ENCODE results near the gene SLC16A8. TPM values are rescaled to one million over a fixed set of nuclear protein-coding genes. Genes with fewer than 3 reads are reported as not detected.

The SLC16A8 gene
- total RNA-seq, 1 experiment from 2014 or later = not detected

GRCh38 chr22:38062791-38063190 lies 21.2 kb downstream of the SLC16A8 start:
- peaks cover 6% of the 10 kb centered on the region for H3K79me2 ChIP-seq (ENCODE audit: insufficient read depth, low read length)
- no peaks in the 10 kb centered on the region for H3K9me2 ChIP-seq (ENCODE audit: insufficient read depth)
- H3K4me2 ChIP-seq (ENCODE audit: low read length) = no peak overlapping the region
- no peaks in the 10 kb centered on the region for H3K27me3 ChIP-seq (ENCODE audit: insufficient read depth, low read length)
- no peak overlapping the region for H2AFZ ChIP-seq (ENCODE audit: low read depth, low read length, poor library complexity, severe bottlenecking)
- peaks cover 26 to 27% of the 10 kb centered on the region in 2 experiments; a peak in 3 of 4 replicates for H3K36me3 ChIP-seq (ENCODE audit: control insufficient read depth in 1 of 2, insufficient read depth in 2 of 2, low read length in 2 of 2)
- H3K9me3 ChIP-seq (ENCODE audit: control insufficient read depth in 1 of 2, insufficient read depth in 1 of 2, low read depth in 1 of 2, low read length in 2 of 2) = no peaks in the 10 kb centered on the region
- no peaks in the 10 kb centered on the region for H4K20me1 ChIP-seq (ENCODE audit: insufficient read depth)
- ChIA-PET RAD21 (ENCODE audit: low non-redundant PET in 1 of 2, low total read pairs in 2 of 2, uncharacterized antibody in 2 of 2, unreplicated experiment in 2 of 2) (no interaction called here), CTCF (no interaction called here), POLR2A (no interaction called here)
- peaks cover 5 to 6% of the 10 kb centered on the region in 2 experiments; a peak in 3 of 4 replicates for H3K4me1 ChIP-seq (ENCODE audit: control insufficient read depth in 1 of 2, insufficient read depth in 2 of 2, low read length in 2 of 2)
- H3K4me3 ChIP-seq (replicated peaks in 1 of 2; ENCODE audit: low read depth in 1 of 2, low read length in 2 of 2) = no peak overlapping the region
- intact Hi-C loops (cut with micrococcal nuclease) = no loop called here
- ATAC-seq = no peak
- no peak overlapping the region for H3K9ac ChIP-seq (ENCODE audit: low read length)
- no peak for DNase-seq (ENCODE audit: low read depth, low spot score)
- no peak overlapping the region for H3K27ac ChIP-seq (ENCODE audit: low read depth, low read length)
- no TSS peak for BruUV-seq (replicated peaks)
- TF ChIP-seq MAX (IDR thresholded peaks at IDR 0.05) = no peak
- no peak for TF ChIP-seq POLR2A (IDR thresholded peaks at IDR 0.05; ENCODE audit: borderline replicate concordance, extremely low read depth, insufficient read depth, insufficient read length)
- no peak for TF ChIP-seq EZH2 (IDR thresholded peaks at IDR 0.05)

GRCh38 chr22:38056969-38057891 lies 26.8 kb downstream of the SLC16A8 start, which contains the start of gene PICK1:
Gene PICK1, plus strand, starts transcription at chr22:38057404. Its CDS starts 406 bp downstream, at chr22:38057810.
- Histone ChIP-seq H3K27me3 (ENCODE audit: insufficient read depth, low read length) (no peaks in the 10 kb centered on the region), H3K4me3 (replicated peaks in 1 of 2; ENCODE audit: low read depth in 1 of 2, low read length in 2 of 2) (peak within 1 kb of the TSS; percentile 70 to 88), H4K20me1 (ENCODE audit: insufficient read depth) (no peaks in the 10 kb centered on the region), H3K9me2 (ENCODE audit: insufficient read depth) (no peaks in the 10 kb centered on the region), H3K36me3 (ENCODE audit: control insufficient read depth in 1 of 2, insufficient read depth in 2 of 2, low read length in 2 of 2) (peaks cover 12 to 13% of the 10 kb centered on the region in 2 experiments; a peak in 1 of 4 replicates), H3K9ac (ENCODE audit: low read length) (peak within 1 kb of the TSS; percentile 89), H2AFZ (ENCODE audit: low read depth, low read length, poor library complexity, severe bottlenecking) (peak within 1 kb of the TSS; percentile 60), H3K27ac (ENCODE audit: low read depth, low read length) (peak within 1 kb of the TSS; percentile 87), H3K4me2 (ENCODE audit: low read length) (peak within 1 kb of the TSS; percentile 95), H3K9me3 (ENCODE audit: control insufficient read depth in 1 of 2, insufficient read depth in 1 of 2, low read depth in 1 of 2, low read length in 2 of 2) (no peaks in the 10 kb centered on the region), H3K4me1 (ENCODE audit: control insufficient read depth in 1 of 2, insufficient read depth in 2 of 2, low read length in 2 of 2) (peaks cover 5 to 12% of the 10 kb centered on the region in 2 experiments; a peak in 3 of 4 replicates), H3K79me2 (ENCODE audit: insufficient read depth, low read length) (peaks cover 10% of the 10 kb centered on the region)
- DNase-seq (ENCODE audit: low read depth, low spot score) (peak; percentile 91), ATAC-seq (peak; percentile 85)
- POLR2A ChIA-PET = interaction anchor here (1.3 kb wide), 1 partner anchor 9 kb away, joined by 3 read pairs; no protein-coding TSS in a partner anchor
- RAD21 ChIA-PET (ENCODE audit: low non-redundant PET in 1 of 2, low total read pairs in 2 of 2, uncharacterized antibody in 2 of 2, unreplicated experiment in 2 of 2) = interaction anchor here in 1 of 2 experiments (1.0 kb wide), 1 partner anchor 41 kb away, joined by 3 read pairs; no protein-coding TSS in a partner anchor
- CTCF ChIA-PET = interaction anchor here (1.4 to 1.5 kb wide), 2 partner anchors 513 to 709 kb away, joined by 4 to 5 read pairs; partner anchors contain the start of gene DMC1
- TSS peak; percentile 73 for BruUV-seq (replicated peaks)
- intact Hi-C loops (cut with micrococcal nuclease) = no loop called here
- TF ChIP-seq ZNF274 (IDR thresholded peaks at IDR 0.05; ENCODE audit: low read depth, low read length) = no peak
- no peak for TF ChIP-seq CTCF (IDR thresholded peaks at IDR 0.05 in 2 of 3, conservative IDR thresholded peaks at IDR 0.05 in 1 of 3; ENCODE audit: borderline replicate concordance in 1 of 3, insufficient read depth in 1 of 3, low read depth in 2 of 3, low read length in 2 of 3)
- TF ChIP-seq EGR1 (IDR thresholded peaks at IDR 0.05; ENCODE audit: low read depth) = peak; percentile 31; the same call in 1 of the 2 replicates
- no peak for TF ChIP-seq REST (IDR thresholded peaks at IDR 0.05; ENCODE audit: low read depth)
- TF ChIP-seq CEBPB (IDR thresholded peaks at IDR 0.05; ENCODE audit: low read depth) = no peak
- 0 out of 2 replicates have a peak, but pooled peaks have one; percentile 39 for TF ChIP-seq ZFX (IDR thresholded peaks at IDR 0.05)
- TF ChIP-seq YY1 (IDR thresholded peaks at IDR 0.05; ENCODE audit: extremely low read depth, insufficient replicate concordance, low read depth, low read length) = peak; percentile 98
- no peak for TF ChIP-seq SRF (IDR thresholded peaks at IDR 0.05; ENCODE audit: low read depth)
- peak; percentile 91; the same call in 1 of the 2 replicates for TF ChIP-seq ELF1 (IDR thresholded peaks at IDR 0.05; ENCODE audit: borderline replicate concordance, low read depth)
- TF ChIP-seq EZH2 (IDR thresholded peaks at IDR 0.05) = no peak

All from HCT116 (cell line).